Stimulated activated CD8-positive, alpha-beta memory T cell treated with anti-CD3 and anti-CD28 coated beads, Interleukin-15, amount 100 ng/mL, for 1 hour (primary cell): ENCODE data around the gene CRAT.

Source experiments
- DNase-seq: peaks from one replicate; pipeline ENCODE4 v3.0.0-alpha.2; 2020; ENCODE audit warnings: low read depth

The CRAT gene

GRCh38 chr9:129109952-129110739, 447 bp downstream of the CRAT start:
- DNase-seq: no peak

GRCh38 chr9:129109537-129109903, 1.1 kb downstream of the CRAT start:
- no peak for DNase-seq

- no peak for DNase-seq
Measured at GRCh38 chr9:129108805-129109536, 1.6 kb downstream of the CRAT start.

GRCh38 chr9:129108083-129108804, 2.3 kb downstream of the CRAT start:
- no peak for DNase-seq

GRCh38 chr9:129107651-129108050, 2.9 kb downstream of the CRAT start:
- no peak for DNase-seq

- no peak for DNase-seq
Measured at GRCh38 chr9:129105857-129106694, 4.5 kb downstream of the CRAT start.

GRCh38 chr9:129104051-129104450, 6.5 kb downstream of the CRAT start:
- no peak for DNase-seq

GRCh38 chr9:129103595-129103965, 7.0 kb downstream of the CRAT start:
- no peak for DNase-seq

GRCh38 chr9:129102791-129103594, 7.6 kb downstream of the CRAT start:
- no peak for DNase-seq

- no peak for DNase-seq
Measured at GRCh38 chr9:129102095-129102525, 8.5 kb downstream of the CRAT start.

GRCh38 chr9:129101279-129101678, 9.3 kb downstream of the CRAT start:
- no peak for DNase-seq

GRCh38 chr9:129100383-129101169, 10.0 kb downstream of the CRAT start:
- no peak for DNase-seq

GRCh38 chr9:129098328-129098727, 12.3 kb downstream of the CRAT start:
- no peak for DNase-seq

GRCh38 chr9:129097671-129098306, 12.8 kb downstream of the CRAT start:
- DNase-seq: no peak

- DNase-seq: no peak
Measured at GRCh38 chr9:129095908-129096307, 14.7 kb downstream of the CRAT start.

- DNase-seq: no peak
Measured at GRCh38 chr9:129095170-129095667, 15.4 kb downstream of the CRAT start.

GRCh38 chr9:129094387-129095169, 16.0 kb downstream of the CRAT start:
- DNase-seq: no peak

- DNase-seq: no peak
Measured at GRCh38 chr9:129093602-129094386, 16.8 kb downstream of the CRAT start.
